Hematopoietic multipotent progenitor cell treated with erythropoietin and hydrocortisone succinate and interleukin-3 and kit ligand, for 4 days (in vitro differentiated cells): ENCODE data around the gene CRK.
A peak's percentile ranks its signal among the peaks of the same experiment; 100 is the strongest.
"Not testable (repeated sequence)": the region's sequence is repeated elsewhere in the genome, so short reads cannot be mapped to it uniquely, and the experiment has no call there.

Source experiments
- DNase-seq: peaks from one replicate; pipeline ENCODE4 v3.0.0-alpha.2; 2015

The CRK gene

GRCh38 chr17:1420163-1420562 lies 35.9 kb downstream of the CRK start:
- no peak for DNase-seq

- not testable (repeated sequence) for DNase-seq
These were observed 37.6 kb downstream of the CRK start for GRCh38 chr17:1418476-1418875.

GRCh38 chr17:1416414-1416813 lies 39.6 kb downstream of the CRK start:
- no peak for DNase-seq

GRCh38 chr17:1414634-1415033 lies 41.4 kb downstream of the CRK start:
- no peak for DNase-seq

- no peak for DNase-seq
These were observed 41.9 kb downstream of the CRK start for GRCh38 chr17:1414001-1414574.

- DNase-seq, result peak; percentile 69
These were observed 42.7 kb downstream of the CRK start for GRCh38 chr17:1413281-1413791.

- no peak for DNase-seq
These were observed 43.6 kb downstream of the CRK start for GRCh38 chr17:1412185-1413110.

GRCh38 chr17:1402262-1402586 lies 53.8 kb downstream of the CRK start:
- DNase-seq, result no peak

GRCh38 chr17:1399679-1400512 lies 56.1 kb downstream of the CRK start, which contains the start of gene YWHAE:
TSS of gene YWHAE (minus strand) at chr17:1400222. CDS start at chr17:1400110, 112 bp downstream.
- peak; percentile 99 for DNase-seq

GRCh38 chr17:1398931-1399678 lies 56.9 kb downstream of the CRK start:
- DNase-seq, result peak; percentile 55

- peak; percentile 35 for DNase-seq
These were observed 58.0 kb downstream of the CRK start for GRCh38 chr17:1398028-1398427.

GRCh38 chr17:1395876-1396665 lies 60.0 kb downstream of the CRK start:
- DNase-seq, result not testable (repeated sequence)

- DNase-seq, result no peak
These were observed 64.5 kb downstream of the CRK start for GRCh38 chr17:1391577-1391976.

GRCh38 chr17:1390432-1391367 lies 65.3 kb downstream of the CRK start:
- DNase-seq, result peak; percentile 82

- not testable (repeated sequence) for DNase-seq
These were observed 68.4 kb downstream of the CRK start for GRCh38 chr17:1387490-1388227.

- DNase-seq, result not testable (repeated sequence)
These were observed 69.3 kb downstream of the CRK start for GRCh38 chr17:1386675-1387190.

GRCh38 chr17:1386265-1386664 lies 69.8 kb downstream of the CRK start:
- DNase-seq, result no peak

GRCh38 chr17:1385861-1386260 lies 70.2 kb downstream of the CRK start:
- DNase-seq, result peak; percentile 40

- DNase-seq, result peak; percentile 81
These were observed 71.1 kb downstream of the CRK start for GRCh38 chr17:1384905-1385435.
